Panc1 (cell line): Measurements from ENCODE around the gene GLB1L. TPM values are rescaled to one million over a fixed set of nuclear protein-coding genes. Genes with fewer than 3 reads are reported as not detected.

Experiments
- ATAC-seq: fragments of 200-7000 bp; cut with Tn5 transposase; 2 replicates; pipeline ENCODE4 v1.9.1; 2020; ENCODE audit warnings: mild to moderate bottlenecking, moderate library complexity
- BruUV-seq: library from RNA; stranded (reverse); fragments of 400-500 nt; replicated peaks from 2 replicates; lab custom pipeline; 2021; lab: Mats Ljungman, UMichigan
- CTCF ChIA-PET: fragments of 300-600 bp; sonication (Branson Sonifier 250); formaldehyde crosslinking; loops from one replicate; lab custom pipeline; 2022; ENCODE audit warnings: antibody characterized with exemption; lab: Charles Lee
- POLR2A ChIA-PET: fragments of 300-600 bp; sonication (Branson Sonifier 250); formaldehyde crosslinking; loops from one replicate; lab custom pipeline; 2022; ENCODE audit warnings: antibody characterized with exemption; lab: Charles Lee
- DNase-seq: peaks from one replicate; pipeline ENCODE4 v3.0.0-alpha.2; 2010; ENCODE audit warnings: low read depth, low spot score
- H3K27ac ChIP-seq: 2 replicates; pipeline ENCODE4 v1.5.1; 2011; ENCODE audit warnings: mild to moderate bottlenecking, low read length, inconsistent platforms
- H3K27me3 ChIP-seq: fragments of 200-500 bp; sonication (Bioruptor generic); 2 replicates; pipeline ENCODE4 v1.6.0; 2014; ENCODE audit warnings: low read length, inconsistent platforms; ENCODE audit not compliant: control insufficient read depth, insufficient read depth
- H3K36me3 ChIP-seq: fragments of 200-500 bp; sonication (Bioruptor generic); 2 replicates; pipeline ENCODE4 v1.5.1; 2014; ENCODE audit warnings: inconsistent platforms, mild to moderate bottlenecking, low read length, moderate library complexity; ENCODE audit not compliant: control insufficient read depth, insufficient read depth
- H3K4me1 ChIP-seq: 2 replicates; pipeline ENCODE4 v1.5.1; 2011; ENCODE audit warnings: inconsistent platforms, mild to moderate bottlenecking, low read length, moderate library complexity; ENCODE audit not compliant: control insufficient read depth, insufficient read depth
- H3K4me3 ChIP-seq, 2 experiments: 2 replicates each; pipeline ENCODE4 v1.5.1; 2011 to 2012; ENCODE audit warnings: low read depth in 2 of 2, low read length in 2 of 2, mild to moderate bottlenecking in 2 of 2, inconsistent platforms in 1 of 2, moderate library complexity in 1 of 2
- H3K9me3 ChIP-seq: fragments of 200-500 bp; sonication (Bioruptor generic); 2 replicates; pipeline ENCODE4 v1.5.1; 2014; ENCODE audit warnings: low read depth, mild to moderate bottlenecking, inconsistent platforms, low read length, moderate library complexity; ENCODE audit not compliant: control insufficient read depth, insufficient read depth
- POLR2AphosphoS5 ChIP-seq: IDR thresholded peaks from 2 replicates; pipeline ENCODE4 v1.6.1; 2012; ENCODE audit warnings: mild to moderate bottlenecking, low read depth, low read length, moderate library complexity
- REST ChIP-seq, 2 experiments: IDR thresholded peaks; 2 replicates each; pipeline ENCODE4 v1.6.1; 2011 to 2012; ENCODE audit warnings: low read depth in 2 of 2, control low read depth in 1 of 2, low read length in 1 of 2, mild to moderate bottlenecking in 1 of 2, moderate library complexity in 1 of 2; ENCODE audit not compliant: insufficient read depth in 1 of 2
- SIN3A ChIP-seq: IDR thresholded peaks from 2 replicates; pipeline ENCODE4 v1.6.1; 2012; ENCODE audit warnings: low read depth, mild to moderate bottlenecking, low read length, moderate library complexity, borderline replicate concordance; ENCODE audit not compliant: insufficient read depth
- TCF7L2 ChIP-seq: IDR thresholded peaks from 2 replicates; pipeline ENCODE4 v1.6.1; 2011; ENCODE audit warnings: mild to moderate bottlenecking, low read depth, low read length, inconsistent platforms
- in situ Hi-C: cut with HindIII; loops from 2 replicates; pipeline ENCODE4 v1.10.0; 2016; ENCODE audit warnings: low sequenced_read_pairs, low pct_unique_long_range_greater_than_20kb
- intact Hi-C: fragments of 100-400 bp; cut with micrococcal nuclease; formaldehyde crosslinking; loops from one replicate; pipeline ENCODE4 v1.10.0; 2022; ENCODE audit not compliant: unreplicated experiment
- total RNA-seq: library from RNA; stranded (reverse); gene quantifications from one replicate; pipeline ENCODE4 v1.2.1, GENCODE V29; 2021; ENCODE audit not compliant: unreplicated experiment
- TF ChIP-seq, protein P1 (sequence below): fragments of 450-650 bp; IDR thresholded peaks from 2 replicates; pipeline ENCODE4 v1.5.1; 2017; ENCODE audit warnings: mild to moderate bottlenecking

GLB1L gene
- total RNA-seq, 1 experiment from 2014 or later: 8.1 TPM

DNA sequence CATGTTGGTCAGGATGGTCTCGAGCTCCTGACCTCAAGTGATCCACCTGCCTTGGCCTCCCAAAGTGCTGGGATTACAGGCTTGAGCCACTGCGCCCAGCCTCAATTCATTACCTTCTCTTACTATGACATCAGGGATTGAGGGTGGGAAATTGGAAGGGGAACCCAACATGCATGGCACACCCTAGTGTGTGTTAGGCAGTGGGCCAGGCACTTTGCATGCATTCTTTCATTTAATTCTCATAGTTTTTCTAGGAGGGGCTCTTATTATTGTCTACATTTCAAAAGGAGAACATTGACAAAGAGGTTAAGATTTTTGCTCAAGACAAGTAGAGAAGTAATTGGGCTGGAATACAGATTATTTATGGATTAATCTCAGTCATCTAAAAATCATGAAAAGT lies 23.1 kb upstream of the GLB1L start:
- intact Hi-C loops: no loop called here
- BruUV-seq: no TSS peak
- in situ Hi-C loops: no loop called here
- H3K9me3 ChIP-seq: no peaks in the 10 kb centered on the region
- no peaks in the 10 kb centered on the region for H3K4me1 ChIP-seq
- ChIA-PET POLR2A (no interaction called here), CTCF (no interaction called here)
- TF ChIP-seq REST (IDR thresholded peaks at IDR 0.05; ENCODE audit: insufficient read depth in 1 of 2, low read depth in 2 of 2, low read length in 1 of 2): no peak
- TF ChIP-seq, protein P1, sequence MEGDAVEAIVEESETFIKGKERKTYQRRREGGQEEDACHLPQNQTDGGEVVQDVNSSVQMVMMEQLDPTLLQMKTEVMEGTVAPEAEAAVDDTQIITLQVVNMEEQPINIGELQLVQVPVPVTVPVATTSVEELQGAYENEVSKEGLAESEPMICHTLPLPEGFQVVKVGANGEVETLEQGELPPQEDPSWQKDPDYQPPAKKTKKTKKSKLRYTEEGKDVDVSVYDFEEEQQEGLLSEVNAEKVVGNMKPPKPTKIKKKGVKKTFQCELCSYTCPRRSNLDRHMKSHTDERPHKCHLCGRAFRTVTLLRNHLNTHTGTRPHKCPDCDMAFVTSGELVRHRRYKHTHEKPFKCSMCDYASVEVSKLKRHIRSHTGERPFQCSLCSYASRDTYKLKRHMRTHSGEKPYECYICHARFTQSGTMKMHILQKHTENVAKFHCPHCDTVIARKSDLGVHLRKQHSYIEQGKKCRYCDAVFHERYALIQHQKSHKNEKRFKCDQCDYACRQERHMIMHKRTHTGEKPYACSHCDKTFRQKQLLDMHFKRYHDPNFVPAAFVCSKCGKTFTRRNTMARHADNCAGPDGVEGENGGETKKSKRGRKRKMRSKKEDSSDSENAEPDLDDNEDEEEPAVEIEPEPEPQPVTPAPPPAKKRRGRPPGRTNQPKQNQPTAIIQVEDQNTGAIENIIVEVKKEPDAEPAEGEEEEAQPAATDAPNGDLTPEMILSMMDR: no peak
- no peak for TF ChIP-seq TCF7L2
- TF ChIP-seq SIN3A: no peak
- TF ChIP-seq POLR2AphosphoS5: no peak
- no peaks in the 10 kb centered on the region for H3K36me3 ChIP-seq
- ATAC-seq (no peak), DNase-seq (no peak)
- no peak overlapping the region for H3K27ac ChIP-seq
- H3K27me3 ChIP-seq: no peaks in the 10 kb centered on the region
- no peak overlapping the region for H3K4me3 ChIP-seq

DNA sequence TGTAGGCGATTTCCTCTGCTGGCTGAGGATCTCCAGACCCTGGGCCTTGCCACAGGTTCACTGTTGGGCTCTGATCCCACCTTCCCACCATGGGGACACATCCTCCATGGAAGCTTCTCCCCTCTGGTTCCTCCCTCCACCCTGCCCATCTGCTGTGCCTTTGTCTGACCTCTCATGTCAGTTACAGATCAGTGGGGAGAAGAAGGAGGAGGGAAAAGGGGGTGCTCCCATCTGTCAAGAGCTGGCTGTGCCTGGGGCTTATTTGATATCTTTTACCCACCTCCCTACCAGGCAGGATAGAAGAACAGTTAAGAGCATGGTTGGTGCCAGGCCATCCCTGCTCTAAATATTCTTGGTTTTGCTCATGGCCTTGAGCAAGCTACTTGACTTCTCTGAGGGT lies 21.6 kb upstream of the GLB1L start:
- TF ChIP-seq, protein P1: no peak
- TF ChIP-seq REST (IDR thresholded peaks at IDR 0.05; ENCODE audit: insufficient read depth in 1 of 2, low read depth in 2 of 2, low read length in 1 of 2) (no peak), POLR2AphosphoS5 (no peak), TCF7L2 (no peak), SIN3A (no peak)
- no TSS peak for BruUV-seq
- no peaks in the 10 kb centered on the region for H3K27me3 ChIP-seq
- CTCF ChIA-PET: no interaction called here
- H3K36me3 ChIP-seq: no peaks in the 10 kb centered on the region
- ATAC-seq: no peak
- no peaks in the 10 kb centered on the region for H3K9me3 ChIP-seq
- in situ Hi-C loops (no loop called here), intact Hi-C loops (no loop called here)
- no peak overlapping the region for H3K27ac ChIP-seq
- POLR2A ChIA-PET: no interaction called here
- no peak for DNase-seq
- H3K4me1 ChIP-seq: no peaks in the 10 kb centered on the region
- H3K4me3 ChIP-seq: no peak overlapping the region
